H9 (cell line): Measurements from ENCODE around the gene WBP1. TPM values are rescaled to one million over a fixed set of nuclear protein-coding genes. Genes with fewer than 3 reads are reported as not detected.

Experiments used
- DNase-seq: peaks from one replicate; pipeline ENCODE4 v3.0.0-alpha.2; 2017
- H2AFZ ChIP-seq: one replicate; pipeline ENCODE4 v1.6.1; 2013; ENCODE audit warnings: mild to moderate bottlenecking, low read length, control low read depth, moderate library complexity
- H2AK5ac ChIP-seq: 2 replicates; pipeline ENCODE4 v1.6.1; 2013; ENCODE audit warnings: low read length, control low read depth, mixed read lengths; ENCODE audit not compliant: insufficient read length
- H2BK120ac ChIP-seq: one replicate; pipeline ENCODE4 v1.6.1; 2013; ENCODE audit warnings: low read depth, mild to moderate bottlenecking, low read length, control low read depth, inconsistent platforms; ENCODE audit not compliant: poor library complexity, severe bottlenecking
- H2BK12ac ChIP-seq: 2 replicates; pipeline ENCODE4 v1.6.1; 2013; ENCODE audit warnings: low read length, control low read depth, mixed read lengths, low read depth; ENCODE audit not compliant: insufficient read length
- H2BK15ac ChIP-seq: 2 replicates; pipeline ENCODE4 v1.6.1; 2013; ENCODE audit warnings: low read depth, low read length, control low read depth
- H2BK20ac ChIP-seq: one replicate; pipeline ENCODE4 v1.6.1; 2013; ENCODE audit warnings: low read depth, mild to moderate bottlenecking, low read length, control low read depth, inconsistent platforms; ENCODE audit not compliant: poor library complexity, severe bottlenecking
- H2BK5ac ChIP-seq: 2 replicates; pipeline ENCODE4 v1.6.1; 2013; ENCODE audit warnings: low read length, control low read depth, mixed read lengths; ENCODE audit not compliant: insufficient read length
- H3K14ac ChIP-seq: 2 replicates; pipeline ENCODE4 v1.6.1; 2013; ENCODE audit warnings: low read length, control low read depth; ENCODE audit not compliant: insufficient read depth
- H3K18ac ChIP-seq: 2 replicates; pipeline ENCODE4 v1.6.1; 2013; ENCODE audit warnings: low read depth, mild to moderate bottlenecking, mixed read lengths, low read length, control low read depth; ENCODE audit not compliant: insufficient read length
- H3K23ac ChIP-seq: 2 replicates; pipeline ENCODE4 v1.6.1; 2013; ENCODE audit warnings: low read length, control low read depth, mixed read lengths, low read depth; ENCODE audit not compliant: insufficient read length
- H3K23me2 ChIP-seq: 2 replicates; pipeline ENCODE4 v1.6.1; 2013; ENCODE audit warnings: low read depth, mild to moderate bottlenecking, mixed read lengths, low read length, control low read depth; ENCODE audit not compliant: insufficient read length, poor library complexity, severe bottlenecking
- H3K27ac ChIP-seq: 2 replicates; pipeline ENCODE4 v1.5.1; 2013; ENCODE audit warnings: low read length, control low read depth, mixed read lengths, low read depth; ENCODE audit not compliant: insufficient read length
- H3K27me3 ChIP-seq: 2 replicates; pipeline ENCODE4 v1.6.1; 2013; ENCODE audit warnings: low read length, control low read depth, inconsistent platforms; ENCODE audit not compliant: insufficient read depth
- H3K4ac ChIP-seq: 2 replicates; pipeline ENCODE4 v1.6.1; 2013; ENCODE audit warnings: low read depth, mild to moderate bottlenecking, control low read depth, inconsistent platforms, low read length, moderate library complexity
- H3K4me1 ChIP-seq: 2 replicates; pipeline ENCODE4 v1.6.1; 2013; ENCODE audit warnings: low read length, control low read depth, inconsistent platforms; ENCODE audit not compliant: insufficient read depth
- H3K4me2 ChIP-seq: 2 replicates; pipeline ENCODE4 v1.6.1; 2013; ENCODE audit warnings: low read length, control low read depth, mixed read lengths; ENCODE audit not compliant: insufficient read length, insufficient read depth
- H3K56ac ChIP-seq: 2 replicates; pipeline ENCODE4 v1.6.1; 2013; ENCODE audit warnings: low read depth, mild to moderate bottlenecking, mixed read lengths, low read length, control low read depth; ENCODE audit not compliant: insufficient read length
- H3K79me1 ChIP-seq: 2 replicates; pipeline ENCODE4 v1.6.1; 2013; ENCODE audit warnings: low read depth, mild to moderate bottlenecking, moderate library complexity, low read length, control low read depth, inconsistent platforms; ENCODE audit not compliant: insufficient read depth, poor library complexity, severe bottlenecking
- H3K79me2 ChIP-seq: 2 replicates; pipeline ENCODE4 v1.6.1; 2013; ENCODE audit warnings: low read length, control low read depth, inconsistent platforms; ENCODE audit not compliant: insufficient read depth
- H3K9ac ChIP-seq: 2 replicates; pipeline ENCODE4 v1.6.1; 2013; ENCODE audit warnings: low read length, control low read depth, mixed read lengths; ENCODE audit not compliant: insufficient read length; ENCODE audit errors: extremely low read depth
- H3K9me3 ChIP-seq: one replicate; pipeline ENCODE4 v1.6.1; 2013; ENCODE audit warnings: low read depth, low read length, inconsistent platforms; ENCODE audit not compliant: control insufficient read depth
- H3T11ph ChIP-seq: one replicate; pipeline ENCODE4 v1.6.1; 2013; ENCODE audit warnings: mild to moderate bottlenecking, low read length, control low read depth, inconsistent platforms
- H4K20me1 ChIP-seq: one replicate; pipeline ENCODE4 v1.6.1; 2013; ENCODE audit not compliant: control insufficient read depth, insufficient read length, insufficient read depth
- H4K5ac ChIP-seq: 2 replicates; pipeline ENCODE4 v1.6.1; 2013; ENCODE audit warnings: low read depth, mild to moderate bottlenecking, mixed read lengths, low read length, control low read depth; ENCODE audit not compliant: insufficient read length
- H4K8ac ChIP-seq: replicated peaks from 2 replicates; pipeline ENCODE4 v1.6.1; 2013; ENCODE audit warnings: low read length, control low read depth, mixed read lengths, low read depth; ENCODE audit not compliant: insufficient read length
- H4K91ac ChIP-seq: 2 replicates; pipeline ENCODE4 v1.6.1; 2013; ENCODE audit warnings: low read depth, mild to moderate bottlenecking, moderate library complexity, mixed read lengths, low read length, control low read depth; ENCODE audit not compliant: insufficient read length
- H3K27ac Mint-ChIP-seq, 3 experiments: 2 replicates in 2 of 3; 3 replicates in 1 of 3; pipeline ENCODE4 v1.8.0; 2020 to 2021; ENCODE audit warnings: mixed read lengths in 3 of 3, mild to moderate bottlenecking in 1 of 3, moderate library complexity in 1 of 3
- H3K27me3 Mint-ChIP-seq: 2 replicates; pipeline ENCODE4 v1.8.0; 2021; ENCODE audit warnings: low read depth, mild to moderate bottlenecking, moderate library complexity, mixed read lengths
- H3K36me3 Mint-ChIP-seq, 3 experiments: 2 replicates in 2 of 3; 3 replicates in 1 of 3; pipeline ENCODE4 v1.8.0; 2020 to 2021; ENCODE audit warnings: low read depth in 3 of 3, mixed read lengths in 3 of 3; ENCODE audit not compliant: insufficient read depth in 1 of 3
- H3K4me1 Mint-ChIP-seq, 2 experiments: 2 replicates each; pipeline ENCODE4 v1.8.0; 2020; ENCODE audit warnings: mixed read lengths in 2 of 2
- H3K4me3 Mint-ChIP-seq, 2 experiments: 2 replicates in 1 of 2; 3 replicates in 1 of 2; pipeline ENCODE4 v1.8.0; 2020 to 2021; ENCODE audit warnings: mild to moderate bottlenecking in 2 of 2, mixed read lengths in 2 of 2, moderate library complexity in 1 of 2
- H3K9me3 Mint-ChIP-seq, 2 experiments: 2 replicates in 1 of 2; 3 replicates in 1 of 2; pipeline ENCODE4 v1.8.0; 2020; ENCODE audit warnings: mild to moderate bottlenecking in 2 of 2, mixed read lengths in 2 of 2, moderate library complexity in 1 of 2
- total RNA-seq: library from RNA; stranded (reverse); gene quantifications from 2 replicates; pipeline ENCODE4 v1.2.1, GENCODE V29; 2021
- TF ChIP-seq, protein P1 (sequence below): fragments of 200-600 bp; sonication (generic); conservative IDR thresholded peaks from 3 replicates; pipeline ENCODE4 v1.8.0; 2021; ENCODE audit warnings: antibody characterized with exemption, mild to moderate bottlenecking

WBP1 gene
- total RNA-seq, 1 experiment from 2014 or later = 82.1 TPM

DNA sequence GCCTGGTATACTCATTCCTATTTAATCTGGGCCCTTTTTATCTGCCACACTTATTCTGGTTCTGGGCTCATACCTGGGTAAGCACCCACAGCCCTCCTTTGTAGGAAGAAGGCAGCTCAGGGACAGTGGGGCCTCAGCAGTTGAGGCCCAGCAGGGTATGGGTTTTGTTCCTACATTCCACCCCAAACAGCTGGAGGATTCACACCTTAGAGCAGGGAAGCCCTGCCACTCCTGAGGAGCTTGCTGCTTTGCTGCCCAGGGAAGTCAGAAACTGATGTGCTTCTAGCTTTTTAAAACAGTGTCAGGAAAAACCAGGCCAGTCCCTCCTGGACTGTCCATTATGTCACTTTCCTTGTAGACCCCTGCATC lies 42.3 kb downstream of the WBP1 start:
- Histone ChIP-seq H3K4ac (no peak overlapping the region), H3K4me2 (no peak overlapping the region), H3K79me1 (no peaks in the 10 kb centered on the region), H3K18ac (no peak overlapping the region), H3K4me1 (peaks cover 2% of the 10 kb centered on the region; the same call in 1 of the 2 replicates), H2AK5ac (no peak overlapping the region), H3K79me2 (no peaks in the 10 kb centered on the region), H3K23me2 (peaks cover 41% of the 10 kb centered on the region), H3K56ac (no peak overlapping the region), H2BK15ac (no peak overlapping the region), H2BK20ac (no peak overlapping the region), H3K9ac (no peak overlapping the region), H3K23ac (no peak overlapping the region), H4K8ac (no peak overlapping the region), H2BK120ac (no peak overlapping the region), H2BK5ac (no peak overlapping the region), H3K27me3 (peaks cover 95% of the 10 kb centered on the region), H2BK12ac (no peak overlapping the region), H3T11ph (no peak overlapping the region), H4K91ac (no peak overlapping the region), H4K20me1 (no peaks in the 10 kb centered on the region), H3K27ac (no peak overlapping the region), H4K5ac (no peak overlapping the region), H2AFZ (no peak overlapping the region), H3K14ac (no peak overlapping the region), H3K9me3 (no peaks in the 10 kb centered on the region)
- Mint-ChIP-seq H3K9me3 (peaks cover 2 to 5% of the 10 kb centered on the region in 2 experiments; a peak in 3 of 5 replicates), H3K27ac (no peak overlapping the region; a peak in 1 of 7 replicates), H3K4me1 (peaks cover 52 to 64% of the 10 kb centered on the region in 2 experiments), H3K27me3 (peaks cover 99% of the 10 kb centered on the region), H3K4me3 (peak overlapping the region in 1 of 2 experiments; percentile 70; a peak in 2 of 5 replicates), H3K36me3 (peaks cover 13 to 20% (median 18%) of the 10 kb centered on the region in 3 experiments)
- DNase-seq = no peak
- TF ChIP-seq, protein P1, sequence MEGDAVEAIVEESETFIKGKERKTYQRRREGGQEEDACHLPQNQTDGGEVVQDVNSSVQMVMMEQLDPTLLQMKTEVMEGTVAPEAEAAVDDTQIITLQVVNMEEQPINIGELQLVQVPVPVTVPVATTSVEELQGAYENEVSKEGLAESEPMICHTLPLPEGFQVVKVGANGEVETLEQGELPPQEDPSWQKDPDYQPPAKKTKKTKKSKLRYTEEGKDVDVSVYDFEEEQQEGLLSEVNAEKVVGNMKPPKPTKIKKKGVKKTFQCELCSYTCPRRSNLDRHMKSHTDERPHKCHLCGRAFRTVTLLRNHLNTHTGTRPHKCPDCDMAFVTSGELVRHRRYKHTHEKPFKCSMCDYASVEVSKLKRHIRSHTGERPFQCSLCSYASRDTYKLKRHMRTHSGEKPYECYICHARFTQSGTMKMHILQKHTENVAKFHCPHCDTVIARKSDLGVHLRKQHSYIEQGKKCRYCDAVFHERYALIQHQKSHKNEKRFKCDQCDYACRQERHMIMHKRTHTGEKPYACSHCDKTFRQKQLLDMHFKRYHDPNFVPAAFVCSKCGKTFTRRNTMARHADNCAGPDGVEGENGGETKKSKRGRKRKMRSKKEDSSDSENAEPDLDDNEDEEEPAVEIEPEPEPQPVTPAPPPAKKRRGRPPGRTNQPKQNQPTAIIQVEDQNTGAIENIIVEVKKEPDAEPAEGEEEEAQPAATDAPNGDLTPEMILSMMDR = no peak
